Spleen (tissue), 7 donors: Measurements from ENCODE around the gene GALNT16.

Experiments
- POLR2A ChIP-seq, 3 donors: fragments of 450-650 bp; IDR thresholded peaks; one replicate each; pipeline ENCODE4 v1.5.1; 2017; ENCODE audit warnings: antibody characterized with exemption in 3 of 3, mild to moderate bottlenecking in 1 of 3
- TF ChIP-seq, protein P1 (sequence below), 11 experiments: fragments of 200-600 bp in 7 of 11; fragments of 450-650 bp in 4 of 11; sonication (generic) in 4 of 11; IDR thresholded peaks in 8 of 11; conservative IDR thresholded peaks in 3 of 11; 1 replicate in 7 of 11; 2 replicates in 4 of 11; pipeline versions ENCODE4 v1.4.0 to v1.8.0; 2016 to 2021; ENCODE audit warnings: antibody characterized with exemption in 11 of 11, inconsistent platforms in 4 of 11, mild to moderate bottlenecking in 1 of 11
- donor health status: DM: no; HTN: no; CAD: no; lungs with moderate emphysema.
- donor health status: DM: no; HTN: no; CAD: no.
- donor health status: DM: no; HTN: no; CAD: no.

DNA sequence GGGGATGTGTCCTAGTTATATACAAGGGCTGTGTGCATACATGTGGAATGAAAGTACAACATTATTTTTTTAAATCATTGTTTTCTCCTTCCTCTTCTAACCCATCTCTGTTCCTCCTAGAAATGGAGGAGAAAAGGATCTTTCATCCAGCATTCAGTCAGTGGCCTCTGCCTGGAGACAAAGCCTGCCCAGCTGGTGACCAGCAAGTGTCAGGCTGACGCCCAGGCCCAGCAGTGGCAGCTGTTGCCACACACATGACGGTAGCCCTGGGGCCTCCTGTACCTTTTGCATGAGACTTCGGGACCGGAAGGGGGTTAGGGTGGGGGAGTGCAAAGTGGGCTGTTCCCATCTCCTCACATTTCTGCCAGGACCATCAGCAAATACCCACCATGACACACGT is 92.0 kb downstream of the GALNT16 start:
- TF ChIP-seq, protein P1, sequence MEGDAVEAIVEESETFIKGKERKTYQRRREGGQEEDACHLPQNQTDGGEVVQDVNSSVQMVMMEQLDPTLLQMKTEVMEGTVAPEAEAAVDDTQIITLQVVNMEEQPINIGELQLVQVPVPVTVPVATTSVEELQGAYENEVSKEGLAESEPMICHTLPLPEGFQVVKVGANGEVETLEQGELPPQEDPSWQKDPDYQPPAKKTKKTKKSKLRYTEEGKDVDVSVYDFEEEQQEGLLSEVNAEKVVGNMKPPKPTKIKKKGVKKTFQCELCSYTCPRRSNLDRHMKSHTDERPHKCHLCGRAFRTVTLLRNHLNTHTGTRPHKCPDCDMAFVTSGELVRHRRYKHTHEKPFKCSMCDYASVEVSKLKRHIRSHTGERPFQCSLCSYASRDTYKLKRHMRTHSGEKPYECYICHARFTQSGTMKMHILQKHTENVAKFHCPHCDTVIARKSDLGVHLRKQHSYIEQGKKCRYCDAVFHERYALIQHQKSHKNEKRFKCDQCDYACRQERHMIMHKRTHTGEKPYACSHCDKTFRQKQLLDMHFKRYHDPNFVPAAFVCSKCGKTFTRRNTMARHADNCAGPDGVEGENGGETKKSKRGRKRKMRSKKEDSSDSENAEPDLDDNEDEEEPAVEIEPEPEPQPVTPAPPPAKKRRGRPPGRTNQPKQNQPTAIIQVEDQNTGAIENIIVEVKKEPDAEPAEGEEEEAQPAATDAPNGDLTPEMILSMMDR (IDR thresholded peaks at IDR 0.05 in 8 of 11, conservative IDR thresholded peaks at IDR 0.05 in 3 of 11), result no peak
- no peak for TF ChIP-seq POLR2A (IDR thresholded peaks at IDR 0.05)
